NT2/D1 (cell line): ENCODE measurements around the gene TXK.

Experiments
- DNase-seq: peaks from one replicate; pipeline ENCODE4 v3.0.0-alpha.2; 2011; ENCODE audit warnings: low read depth, low spot score
- H3K27me3 ChIP-seq: 2 replicates; pipeline ENCODE4 v1.6.0; 2011; ENCODE audit warnings: mild to moderate bottlenecking; ENCODE audit not compliant: insufficient read length, insufficient read depth
- H3K36me3 ChIP-seq: 2 replicates; pipeline ENCODE4 v1.6.1; 2011; ENCODE audit warnings: mild to moderate bottlenecking, low read length, mixed read lengths; ENCODE audit not compliant: insufficient read depth, insufficient read length
- H3K4me1 ChIP-seq: 2 replicates; pipeline ENCODE4 v1.5.1; 2011; ENCODE audit not compliant: insufficient read depth, insufficient read length
- H3K4me3 ChIP-seq: 2 replicates; pipeline ENCODE4 v1.5.1; 2011; ENCODE audit warnings: low read depth; ENCODE audit not compliant: insufficient read length
- H3K9ac ChIP-seq: 2 replicates; pipeline ENCODE4 v1.6.0; 2011; ENCODE audit warnings: low read depth; ENCODE audit not compliant: insufficient read length
- H3K9me3 ChIP-seq: 2 replicates; pipeline ENCODE4 v1.5.1; 2011; ENCODE audit warnings: mild to moderate bottlenecking, low read length; ENCODE audit not compliant: insufficient read depth
- SUZ12 ChIP-seq: IDR thresholded peaks from 2 replicates; pipeline ENCODE4 v1.6.1; 2011; ENCODE audit not compliant: insufficient read length, insufficient read depth; ENCODE audit errors: extremely low read depth
- YY1 ChIP-seq: IDR thresholded peaks from 2 replicates; pipeline ENCODE4 v1.6.1; 2011; ENCODE audit not compliant: insufficient read length, insufficient read depth
- ZNF274 ChIP-seq: IDR thresholded peaks from 2 replicates; pipeline ENCODE4 v1.6.1; 2011; ENCODE audit warnings: mild to moderate bottlenecking, low read depth, low read length

Gene TXK

GRCh38 chr4:48133669-48134068 is 381 bp downstream of the TXK start:
- no peak overlapping the region for H3K4me3 ChIP-seq
- H3K9me3 ChIP-seq = no peaks in the 10 kb centered on the region
- TF ChIP-seq ZNF274 (no peak), SUZ12 (no peak), YY1 (no peak)
- no peak overlapping the region for H3K9ac ChIP-seq
- no peaks in the 10 kb centered on the region for H3K4me1 ChIP-seq
- no peak for DNase-seq
- peaks cover 3% of the 10 kb centered on the region for H3K36me3 ChIP-seq
- H3K27me3 ChIP-seq = no peaks in the 10 kb centered on the region

- Histone ChIP-seq H3K9me3 (no peaks in the 10 kb centered on the region), H3K4me3 (no peak overlapping the region), H3K4me1 (no peaks in the 10 kb centered on the region), H3K36me3 (peaks cover 3% of the 10 kb centered on the region), H3K27me3 (no peaks in the 10 kb centered on the region), H3K9ac (no peak overlapping the region)
- TF ChIP-seq SUZ12 (no peak), YY1 (no peak), ZNF274 (no peak)
- DNase-seq = no peak
These were observed 2.3 kb downstream of the TXK start for GRCh38 chr4:48131736-48132135.

- H3K4me3 ChIP-seq = no peak overlapping the region
- no peaks in the 10 kb centered on the region for H3K9me3 ChIP-seq
- H3K36me3 ChIP-seq = no peaks in the 10 kb centered on the region
- DNase-seq = no peak
- no peak overlapping the region for H3K9ac ChIP-seq
- TF ChIP-seq SUZ12 = no peak
- TF ChIP-seq YY1 = no peak
- no peak for TF ChIP-seq ZNF274
- H3K4me1 ChIP-seq = no peaks in the 10 kb centered on the region
- no peaks in the 10 kb centered on the region for H3K27me3 ChIP-seq
These were observed 4.0 kb downstream of the TXK start for GRCh38 chr4:48130100-48130499.

GRCh38 chr4:48129307-48130014 is 4.6 kb downstream of the TXK start:
- Histone ChIP-seq H3K9me3 (no peaks in the 10 kb centered on the region), H3K9ac (no peak overlapping the region), H3K4me1 (no peaks in the 10 kb centered on the region), H3K27me3 (no peaks in the 10 kb centered on the region), H3K4me3 (no peak overlapping the region), H3K36me3 (no peaks in the 10 kb centered on the region)
- DNase-seq = no peak
- no peak for TF ChIP-seq SUZ12

- DNase-seq = peak; percentile 59
- Histone ChIP-seq H3K36me3 (no peaks in the 10 kb centered on the region), H3K9ac (no peak overlapping the region), H3K27me3 (no peaks in the 10 kb centered on the region), H3K9me3 (no peaks in the 10 kb centered on the region), H3K4me3 (no peak overlapping the region), H3K4me1 (no peaks in the 10 kb centered on the region)
- no peak for TF ChIP-seq ZNF274
- no peak for TF ChIP-seq YY1
- TF ChIP-seq SUZ12 = no peak
These were observed 6.2 kb downstream of the TXK start for GRCh38 chr4:48127682-48128404.

DNA sequence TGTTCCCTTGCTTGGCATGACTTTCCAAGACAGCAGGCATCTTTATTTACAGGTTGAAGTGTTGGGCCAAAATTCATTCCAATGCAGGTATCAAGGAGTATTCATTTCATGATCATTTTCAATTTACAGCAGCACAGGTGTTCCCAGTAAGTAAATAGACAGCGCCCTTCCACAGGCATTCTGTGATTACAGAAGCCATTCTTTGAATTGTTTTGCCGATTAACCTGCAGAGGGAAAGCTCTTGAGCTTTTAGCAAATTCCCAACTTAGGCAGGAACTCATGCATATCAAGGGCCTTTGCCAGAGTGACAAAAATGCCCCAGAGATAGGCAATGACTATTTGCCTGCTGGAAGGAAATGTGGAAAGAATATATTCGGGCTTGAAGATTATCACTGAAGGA is 6.8 kb downstream of the TXK start:
- Histone ChIP-seq H3K9ac (no peak overlapping the region), H3K4me1 (no peaks in the 10 kb centered on the region), H3K36me3 (no peaks in the 10 kb centered on the region), H3K9me3 (no peaks in the 10 kb centered on the region), H3K27me3 (no peaks in the 10 kb centered on the region), H3K4me3 (no peak overlapping the region)
- DNase-seq = no peak
- no peak for TF ChIP-seq SUZ12
- TF ChIP-seq ZNF274 = no peak
- TF ChIP-seq YY1 = no peak

- Histone ChIP-seq H3K36me3 (no peaks in the 10 kb centered on the region), H3K4me1 (no peaks in the 10 kb centered on the region), H3K9me3 (no peaks in the 10 kb centered on the region), H3K9ac (no peak overlapping the region), H3K4me3 (no peak overlapping the region), H3K27me3 (no peaks in the 10 kb centered on the region)
- TF ChIP-seq SUZ12 (no peak), ZNF274 (no peak), YY1 (no peak)
- DNase-seq = no peak
These were observed 7.4 kb downstream of the TXK start for GRCh38 chr4:48126621-48127020.
